ENCODE measurements around the gene CYP2S1. TPM values are rescaled to one million over a fixed set of nuclear protein-coding genes. Genes with fewer than 3 reads are reported as not detected.
A peak's percentile ranks its signal among the peaks of the same experiment; 100 is the strongest.

The CYP2S1 gene
- total RNA-seq, 1 donor from 2014 or later: 11.0 TPM

- intact Hi-C loops (cut with DNase I): no loop called here
- DNase-seq: no peak
- ATAC-seq: no peak
Measured at GRCh38 chr19:41230067-41230857, 37.2 kb downstream of the CYP2S1 start.

GRCh38 chr19:41232686-41233085, 39.7 kb downstream of the CYP2S1 start:
- no peak overlapping the region for H3K4me3 ChIP-seq
- H3K4me1 ChIP-seq: no peaks in the 10 kb centered on the region
- DNase-seq: no peak
- H3K36me3 ChIP-seq: peaks cover 21% of the 10 kb centered on the region
- no peak for ATAC-seq
- no peaks in the 10 kb centered on the region for H3K9me3 ChIP-seq
- peak overlapping the region; percentile 69 for H3K27ac ChIP-seq
- H3K27me3 ChIP-seq (ENCODE audit: low read depth): peaks cover under 1% of the 10 kb centered on the region
- intact Hi-C loops (cut with DNase I): no loop called here
- no peak for TF ChIP-seq CTCF (IDR thresholded peaks at IDR 0.05)

More at GRCh38 chr19:41230067-41230857, 37.2 kb downstream of the CYP2S1 start:
- TF ChIP-seq CTCF (IDR thresholded peaks at IDR 0.05): no peak
- Histone ChIP-seq H3K4me1 (peaks cover 19% of the 10 kb centered on the region), H3K27ac (no peak overlapping the region), H3K4me3 (no peak overlapping the region), H3K36me3 (peaks cover 16% of the 10 kb centered on the region), H3K27me3 (ENCODE audit: low read depth) (peaks cover 19% of the 10 kb centered on the region), H3K9me3 (no peaks in the 10 kb centered on the region)

GRCh38 chr19:41233748-41234240, 40.8 kb downstream of the CYP2S1 start:
- ATAC-seq (peak; percentile 80 to 91), DNase-seq (peak; percentile 74)
- no peaks in the 10 kb centered on the region for H3K9me3 ChIP-seq
- intact Hi-C loops (cut with DNase I): no loop called here
- H3K27me3 ChIP-seq (ENCODE audit: low read depth): no peaks in the 10 kb centered on the region
- H3K4me3 ChIP-seq: no peak overlapping the region
- no peak for TF ChIP-seq CTCF (IDR thresholded peaks at IDR 0.05)
- peaks cover 30% of the 10 kb centered on the region for H3K36me3 ChIP-seq
- no peaks in the 10 kb centered on the region for H3K4me1 ChIP-seq
- H3K27ac ChIP-seq: no peak overlapping the region

GRCh38 chr19:41234512-41235168, 41.6 kb downstream of the CYP2S1 start:
- intact Hi-C loops (cut with DNase I): no loop called here
- Histone ChIP-seq H3K4me1 (no peaks in the 10 kb centered on the region), H3K27me3 (ENCODE audit: low read depth) (no peaks in the 10 kb centered on the region), H3K4me3 (no peak overlapping the region), H3K36me3 (peaks cover 37% of the 10 kb centered on the region), H3K27ac (no peak overlapping the region), H3K9me3 (no peaks in the 10 kb centered on the region)
- ATAC-seq (no peak), DNase-seq (no peak)
- no peak for TF ChIP-seq CTCF (IDR thresholded peaks at IDR 0.05)

GRCh38 chr19:41235480-41235879, 42.5 kb downstream of the CYP2S1 start:
- Histone ChIP-seq H3K4me3 (no peak overlapping the region), H3K9me3 (no peaks in the 10 kb centered on the region), H3K4me1 (no peaks in the 10 kb centered on the region), H3K27ac (no peak overlapping the region), H3K36me3 (peaks cover 40% of the 10 kb centered on the region), H3K27me3 (ENCODE audit: low read depth) (no peaks in the 10 kb centered on the region)
- TF ChIP-seq CTCF (IDR thresholded peaks at IDR 0.05): no peak
- no peak for DNase-seq
- intact Hi-C loops (cut with DNase I): no loop called here
- ATAC-seq: no peak

Data from lower lobe of right lung (tissue), 2 donors.